Effector memory CD4-positive, alpha-beta T cell (primary cell): Measurements from ENCODE around the gene ARHGAP8.

Source experiments
- DNase-seq, 3 donors: peaks; one replicate each; pipeline ENCODE4 v3.0.0-alpha.2; 2020
- H3K27ac ChIP-seq: 2 replicates; pipeline ENCODE4 v1.7.0; 2013; ENCODE audit warnings: mild to moderate bottlenecking, low read length, moderate library complexity; ENCODE audit not compliant: insufficient read depth, poor library complexity, severe bottlenecking
- H3K27me3 ChIP-seq: replicated peaks from 2 replicates; pipeline ENCODE4 v1.7.0; 2013; ENCODE audit warnings: mild to moderate bottlenecking, low read length; ENCODE audit not compliant: insufficient read depth, control insufficient read depth, poor library complexity, severe bottlenecking
- H3K36me3 ChIP-seq: 2 replicates; pipeline ENCODE4 v1.7.0; 2013; ENCODE audit warnings: mild to moderate bottlenecking, low read length, moderate library complexity; ENCODE audit not compliant: control insufficient read depth, insufficient read depth
- H3K4me1 ChIP-seq: 2 replicates; pipeline ENCODE4 v1.7.0; 2013; ENCODE audit warnings: low read length, mild to moderate bottlenecking; ENCODE audit not compliant: control insufficient read depth, insufficient read depth, poor library complexity, severe bottlenecking
- H3K4me3 ChIP-seq: 2 replicates; pipeline ENCODE4 v1.7.0; 2013; ENCODE audit warnings: low read length, low read depth, mild to moderate bottlenecking; ENCODE audit not compliant: insufficient read depth, poor library complexity, severe bottlenecking
- H3K9me3 ChIP-seq: 2 replicates; pipeline ENCODE4 v1.7.0; 2013; ENCODE audit warnings: mild to moderate bottlenecking, low read length, moderate library complexity; ENCODE audit not compliant: control insufficient read depth

ARHGAP8 gene

GRCh38 chr22:44761025-44761424, 8.7 kb downstream of the ARHGAP8 start:
- no peaks in the 10 kb centered on the region for H3K9me3 ChIP-seq
- no peak overlapping the region for H3K27ac ChIP-seq
- DNase-seq: no peak
- no peaks in the 10 kb centered on the region for H3K36me3 ChIP-seq
- H3K4me1 ChIP-seq: no peaks in the 10 kb centered on the region
- H3K27me3 ChIP-seq: no peaks in the 10 kb centered on the region
- no peak overlapping the region for H3K4me3 ChIP-seq

GRCh38 chr22:44764373-44764772, 12.0 kb downstream of the ARHGAP8 start:
- Histone ChIP-seq H3K27ac (no peak overlapping the region), H3K4me3 (no peak overlapping the region), H3K36me3 (no peaks in the 10 kb centered on the region), H3K27me3 (no peaks in the 10 kb centered on the region), H3K9me3 (no peaks in the 10 kb centered on the region), H3K4me1 (no peaks in the 10 kb centered on the region)
- no peak for DNase-seq

- H3K27me3 ChIP-seq: no peaks in the 10 kb centered on the region
- no peak overlapping the region for H3K4me3 ChIP-seq
- no peak overlapping the region for H3K27ac ChIP-seq
- H3K36me3 ChIP-seq: no peaks in the 10 kb centered on the region
- H3K9me3 ChIP-seq: no peaks in the 10 kb centered on the region
- no peaks in the 10 kb centered on the region for H3K4me1 ChIP-seq
- no peak for DNase-seq
Observed at GRCh38 chr22:44764974-44765373, 12.6 kb downstream of the ARHGAP8 start.

GRCh38 chr22:44765571-44766285, 13.4 kb downstream of the ARHGAP8 start:
- DNase-seq: no peak
- H3K27me3 ChIP-seq: no peaks in the 10 kb centered on the region
- no peak overlapping the region for H3K27ac ChIP-seq
- no peaks in the 10 kb centered on the region for H3K36me3 ChIP-seq
- H3K4me1 ChIP-seq: no peaks in the 10 kb centered on the region
- no peaks in the 10 kb centered on the region for H3K9me3 ChIP-seq
- no peak overlapping the region for H3K4me3 ChIP-seq

- Histone ChIP-seq H3K9me3 (no peaks in the 10 kb centered on the region), H3K27ac (no peak overlapping the region)
- no peak for DNase-seq
Observed at GRCh38 chr22:44773082-44773481, 20.7 kb downstream of the ARHGAP8 start.

GRCh38 chr22:44775862-44776261, 23.5 kb downstream of the ARHGAP8 start:
- no peaks in the 10 kb centered on the region for H3K9me3 ChIP-seq
- H3K4me3 ChIP-seq: no peak overlapping the region
- no peaks in the 10 kb centered on the region for H3K4me1 ChIP-seq
- no peaks in the 10 kb centered on the region for H3K27me3 ChIP-seq
- no peak for DNase-seq
- no peak overlapping the region for H3K27ac ChIP-seq
- no peaks in the 10 kb centered on the region for H3K36me3 ChIP-seq

More at GRCh38 chr22:44773082-44773481, 20.7 kb downstream of the ARHGAP8 start:
- Histone ChIP-seq H3K36me3 (no peaks in the 10 kb centered on the region), H3K4me3 (no peak overlapping the region), H3K27me3 (no peaks in the 10 kb centered on the region), H3K4me1 (no peaks in the 10 kb centered on the region)

- H3K27me3 ChIP-seq: no peaks in the 10 kb centered on the region
- H3K36me3 ChIP-seq: no peaks in the 10 kb centered on the region
- no peaks in the 10 kb centered on the region for H3K9me3 ChIP-seq
- no peak overlapping the region for H3K27ac ChIP-seq
- no peaks in the 10 kb centered on the region for H3K4me1 ChIP-seq
- DNase-seq: no peak
- H3K4me3 ChIP-seq: no peak overlapping the region
Observed at GRCh38 chr22:44776605-44777363, 24.4 kb downstream of the ARHGAP8 start.

GRCh38 chr22:44777364-44777755, 25.0 kb downstream of the ARHGAP8 start:
- Histone ChIP-seq H3K27ac (no peak overlapping the region), H3K4me1 (no peaks in the 10 kb centered on the region), H3K4me3 (no peak overlapping the region), H3K9me3 (no peaks in the 10 kb centered on the region), H3K27me3 (no peaks in the 10 kb centered on the region), H3K36me3 (no peaks in the 10 kb centered on the region)
- no peak for DNase-seq

GRCh38 chr22:44780876-44781449, 28.6 kb downstream of the ARHGAP8 start:
- Histone ChIP-seq H3K27ac (no peak overlapping the region), H3K27me3 (no peaks in the 10 kb centered on the region), H3K4me1 (no peaks in the 10 kb centered on the region), H3K4me3 (no peak overlapping the region), H3K9me3 (no peaks in the 10 kb centered on the region), H3K36me3 (no peaks in the 10 kb centered on the region)
- no peak for DNase-seq

- Histone ChIP-seq H3K4me1 (no peaks in the 10 kb centered on the region), H3K27ac (no peak overlapping the region), H3K36me3 (no peaks in the 10 kb centered on the region), H3K27me3 (no peaks in the 10 kb centered on the region), H3K4me3 (no peak overlapping the region), H3K9me3 (no peaks in the 10 kb centered on the region)
- no peak for DNase-seq
Observed at GRCh38 chr22:44782363-44782963, 30.1 kb downstream of the ARHGAP8 start.
